K562 (cell line): Measurements from ENCODE around the gene SLC5A10. TPM values are rescaled to one million over a fixed set of nuclear protein-coding genes. Genes with fewer than 3 reads are reported as not detected.

Source experiments
- ATAC-seq: fragments of 200-7000 bp; cut with Tn5 transposase; 3 replicates; pipeline ENCODE4 v1.9.1; 2020; ENCODE audit warnings: moderate library complexity
- BruUV-seq: library from RNA; stranded (reverse); fragments of 400-500 nt; replicated peaks from 2 replicates; lab custom pipeline; 2021; lab: Mats Ljungman, UMichigan
- CTCF ChIA-PET: fragments of 300-600 bp; formaldehyde crosslinking; extraction: SDS; loops from one replicate; lab custom pipeline; 2021; ENCODE audit warnings: low intra/inter-chr PET ratio; lab: Yijun Ruan, JAX
- POLR2A ChIA-PET: fragments of 300-600, 350-650 bp; sonication (Branson Sonifier 250); formaldehyde crosslinking; extraction: SDS; loops from one replicate; lab custom pipeline; 2021; ENCODE audit warnings: antibody characterized with exemption, inconsistent platforms; lab: Yijun Ruan, JAX
- DNase-seq, 4 experiments: peaks; one replicate each; pipeline versions ENCODE4 v3.0.0 to v3.0.0-alpha.2; 2011 to 2018; ENCODE audit warnings: low spot score in 3 of 4, mixed read lengths in 3 of 4; ENCODE audit errors: extremely low read depth in 1 of 4
- FAIRE-seq: peaks from 2 replicates; lab custom pipeline; 2011; peaks lifted over from hg19 to GRCh38; lab: Jason Lieb, UNC
- H2AFZ ChIP-seq: 2 replicates; pipeline ENCODE4 v1.6.0; 2011; ENCODE audit warnings: low read depth, low read length, control low read depth, inconsistent platforms
- H3K27ac ChIP-seq: fragments of 200-600 bp; 3 replicates; pipeline ENCODE4 v1.8.0; 2011; ENCODE audit warnings: low read depth, mild to moderate bottlenecking, control low read depth, inconsistent platforms, low read length, moderate library complexity, mixed read lengths; ENCODE audit errors: extremely low read depth
- H3K27me3 ChIP-seq, 2 experiments: fragments of 300-600 bp in 1 of 2; 2 replicates in 1 of 2; 3 replicates in 1 of 2; pipeline versions ENCODE4 v1.6.0 to v1.8.0; 2011; ENCODE audit warnings: inconsistent platforms in 2 of 2, low read length in 2 of 2, mild to moderate bottlenecking in 1 of 2, mixed read lengths in 1 of 2, moderate library complexity in 1 of 2; ENCODE audit not compliant: control insufficient read depth in 2 of 2, insufficient read depth in 2 of 2
- H3K36me3 ChIP-seq: fragments of 300-600 bp; 3 replicates; pipeline ENCODE4 v1.8.0; 2011; ENCODE audit warnings: mild to moderate bottlenecking, low read length, inconsistent platforms; ENCODE audit not compliant: control insufficient read depth, insufficient read depth
- H3K4me1 ChIP-seq, 2 experiments: fragments of 200-600 bp in 1 of 2; replicated peaks in 1 of 2; 2 replicates in 1 of 2; 3 replicates in 1 of 2; pipeline versions ENCODE4 v1.5.1 to v1.8.0; 2011; ENCODE audit warnings: inconsistent platforms in 2 of 2, low read length in 2 of 2, mild to moderate bottlenecking in 1 of 2, mixed read lengths in 1 of 2, moderate library complexity in 1 of 2; ENCODE audit not compliant: control insufficient read depth in 2 of 2, insufficient read depth in 2 of 2
- H3K4me2 ChIP-seq: 2 replicates; pipeline ENCODE4 v1.6.1; 2011; ENCODE audit warnings: low read length, control low read depth, inconsistent platforms, mixed read lengths; ENCODE audit not compliant: insufficient read depth
- H3K4me3 ChIP-seq: fragments of 200-600 bp; sonication (generic), shearing (Covaris generic); 2 replicates; pipeline ENCODE4 v1.5.1; 2016; ENCODE audit warnings: control low read depth, inconsistent platforms
- H3K79me2 ChIP-seq: fragments of 200-600 bp; 3 replicates; pipeline ENCODE4 v1.8.0; 2011; ENCODE audit warnings: low read length, inconsistent platforms; ENCODE audit not compliant: control insufficient read depth, insufficient read depth
- H3K9ac ChIP-seq, 2 experiments: 2 replicates each; pipeline versions ENCODE4 v1.6.0 to v1.6.1; 2011; ENCODE audit warnings: low read depth in 2 of 2, low read length in 2 of 2, control low read depth in 1 of 2, inconsistent platforms in 1 of 2, mild to moderate bottlenecking in 1 of 2, mixed read lengths in 1 of 2; ENCODE audit not compliant: insufficient read depth in 1 of 2
- H3K9me1 ChIP-seq: one replicate; pipeline ENCODE4 v1.6.0; 2011; ENCODE audit warnings: inconsistent platforms, mild to moderate bottlenecking, low read length, moderate library complexity; ENCODE audit not compliant: control insufficient read depth, insufficient read depth
- H3K9me3 ChIP-seq: replicated peaks from 2 replicates; pipeline ENCODE4 v1.5.1; 2011; ENCODE audit warnings: low read depth, low read length, inconsistent platforms; ENCODE audit not compliant: control insufficient read depth, insufficient read depth
- H4K20me1 ChIP-seq: replicated peaks from 2 replicates; pipeline ENCODE4 v1.6.1; 2011; ENCODE audit warnings: low read length, inconsistent platforms, mixed read lengths; ENCODE audit not compliant: control insufficient read depth, insufficient read depth
- BRD9 ChIP-seq: fragments of 450-650 bp; IDR thresholded peaks from 2 replicates; pipeline ENCODE4 v1.6.1; 2018; ENCODE audit warnings: low read depth; ENCODE audit not compliant: partially characterized antibody
- HNRNPLL ChIP-seq: fragments of 200-400 bp; formaldehyde crosslinking; IDR thresholded peaks from 2 replicates; pipeline ENCODE4 v1.6.1; 2017; ENCODE audit warnings: low read length, low read depth, mild to moderate bottlenecking; ENCODE audit not compliant: poor library complexity, severe bottlenecking
- ID3 ChIP-seq, 2 experiments: fragments of 250-450 bp in 1 of 2; fragments of 450-650 bp in 1 of 2; sonication (Bioruptor Pico) in 1 of 2; IDR thresholded peaks; 2 replicates each; pipeline versions ENCODE4 v1.6.1 to v1.8.0; 2016 to 2021; ENCODE audit warnings: mild to moderate bottlenecking in 2 of 2, moderate library complexity in 2 of 2, missing compliant biosample characterization in 1 of 2, missing genetic modification characterization in 1 of 2
- TFAM ChIP-seq: fragments of 250-450 bp; sonication (Bioruptor Pico); conservative IDR thresholded peaks from 2 replicates; pipeline ENCODE4 v1.5.0; 2021; ENCODE audit warnings: mild to moderate bottlenecking, moderate library complexity
- ZHX1 ChIP-seq: fragments of 150-350 bp; conservative IDR thresholded peaks from 2 replicates; pipeline ENCODE4 v1.6.1; 2014; ENCODE audit warnings: low read length
- ZNF140 ChIP-seq: fragments of 250-450 bp; sonication (Bioruptor Pico); IDR thresholded peaks from 2 replicates; pipeline ENCODE4 v1.8.0; 2021; ENCODE audit warnings: moderate library complexity, mild to moderate bottlenecking, inconsistent platforms
- WGBS: fragments of 100-300 bp; shearing (Covaris generic); methylation state at CpG from one replicate; pipeline ENCODE4 v1.1.6; 2016; ENCODE audit warnings: low coverage, mixed read lengths; ENCODE audit not compliant: insufficient coverage; ENCODE audit errors: missing lambda C conversion rate; 5-methylcytosine and 5-hydroxymethylcytosine counted together
- in situ Hi-C: fragments of 300-500 bp; cut with MboI; formaldehyde crosslinking; loops from 4 replicates; pipeline ENCODE4 v1.15.0; 2018; ENCODE audit warnings: inconsistent platforms, mixed read lengths
- intact Hi-C: fragments of 100-400 bp; cut with micrococcal nuclease; formaldehyde crosslinking; loops from 2 replicates; pipeline ENCODE4 v1.14.2; 2022
- polyA plus RNA-seq, 8 experiments: library from polyadenylated mRNA; depleted of rRNA in 4 of 8; stranded (reverse) in 5 of 8; unstranded in 3 of 8; fragments of >200 nt; fragmentation: Nextera tagmentation in 2 of 8; fragmentation: Illumina TruSeq in 1 of 8; extraction: Ambion mirVana in 2 of 8; extraction: Trizol in 1 of 8; gene quantifications; 2 replicates each; pipeline versions ENCODE4 v1.2.1 to v1.2.3, GENCODE V29; 2011 to 2014; ENCODE audit warnings: inconsistent platforms in 1 of 8, missing spikeins in 1 of 8
- total RNA-seq, 7 experiments: library from RNA; depleted of rRNA in 6 of 7; stranded (reverse); fragments of >200 nt in 6 of 7; fragmentation: Illumina TruSeq in 2 of 7; extraction: Trizol in 2 of 7; gene quantifications; 2 replicates each; pipeline versions ENCODE4 v1.2.1 to v1.2.3, GENCODE V29; 2011 to 2021; ENCODE audit warnings: low replicate concordance in 1 of 7

SLC5A10 gene
- total and polyA plus RNA-seq, 9 of the 15 experiments (the other 6 are each of a cell fraction or from before 2014, with no cell fraction given) = 0.03 to 0.09 (median 0.03) TPM; not detected in 5

GRCh38 chr17:18993905-18994526 is 42.1 kb downstream of the SLC5A10 start:
- H3K9me3 ChIP-seq = no peaks in the 10 kb centered on the region
- no peak overlapping the region for H3K4me2 ChIP-seq
- peaks cover 13% of the 10 kb centered on the region; the same call in 1 of the 2 replicates for H4K20me1 ChIP-seq
- H3K79me2 ChIP-seq = 0 out of 3 replicates have a peak, but pooled peaks cover 3% of the 10 kb centered on the region
- DNase-seq = no peak
- H3K9ac ChIP-seq = peak overlapping the region in 1 of 2 experiments; percentile 58; a peak in 1 of 4 replicates
- no peaks in the 10 kb centered on the region for H3K27me3 ChIP-seq
- WGBS = 87% methylated on average over 16 of the region's 16 CpGs
- no peak overlapping the region for H2AFZ ChIP-seq
- H3K9me1 ChIP-seq = peaks cover 3% of the 10 kb centered on the region
- H3K36me3 ChIP-seq = no peaks in the 10 kb centered on the region
- TF ChIP-seq BRD9 = no peak
- no peak for TF ChIP-seq ZNF140 (CRISPR knock-in tag)
- no peak for TF ChIP-seq ZHX1
- TF ChIP-seq HNRNPLL = no peak
- TF ChIP-seq ID3 (CRISPR knock-in tag; IDR thresholded peaks at IDR 0.05) = no peak
- no peak for TF ChIP-seq ID3 (tag; IDR thresholded peaks at IDR 0.05)
- TF ChIP-seq TFAM (CRISPR knock-in tag) = no peak
- TF ChIP-seq, all 486 proteins: peak for 0
- intact Hi-C loops = no loop called here
- FAIRE-seq = no peak
- H3K27ac ChIP-seq = no peak overlapping the region
- peaks cover 9 to 30% of the 10 kb centered on the region in 2 experiments; a peak in 4 of 5 replicates for H3K4me1 ChIP-seq
- ChIA-PET POLR2A (interaction anchor here (0.6 kb wide), 1 partner anchor 9 kb away, joined by 3 read pairs; no protein-coding TSS in a partner anchor), CTCF (no interaction called here)
- no peak overlapping the region for H3K4me3 ChIP-seq
- in situ Hi-C loops = no loop called here
- no TSS peak for BruUV-seq
- no peak for ATAC-seq
